Tibial nerve (tissue), 4 donors: ENCODE results near the gene ALK. TPM values are rescaled to one million over a fixed set of nuclear protein-coding genes. Genes with fewer than 3 reads are reported as not detected.

Experiments
- DNase-seq, 2 donors: peaks; one replicate each; pipeline ENCODE4 v3.0.0-alpha.2; 2019; ENCODE audit warnings: low spot score in 2 of 2
- H3K27ac ChIP-seq, 4 donors: fragments of 200-600 bp; sonication (generic) in 3 of 4; one replicate each; pipeline ENCODE4 v1.5.1; 2017 to 2019; ENCODE audit warnings: mild to moderate bottlenecking in 1 of 4
- H3K27me3 ChIP-seq, 2 donors: fragments of 200-600 bp; sonication (generic) in 1 of 2; one replicate each; pipeline versions ENCODE4 v1.5.1 to v1.6.0; 2017 to 2019
- H3K36me3 ChIP-seq, 3 donors: fragments of 200-600 bp; sonication (generic); one replicate each; pipeline ENCODE4 v1.5.1; 2018 to 2019
- H3K4me1 ChIP-seq, 4 donors: fragments of 200-600 bp; sonication (generic) in 3 of 4; one replicate each; pipeline ENCODE4 v1.5.1; 2017 to 2019
- H3K4me3 ChIP-seq, 4 donors: fragments of 200-600 bp; sonication (generic) in 3 of 4; one replicate each; pipeline ENCODE4 v1.5.1; 2017 to 2019; ENCODE audit warnings: mild to moderate bottlenecking in 1 of 4, moderate library complexity in 1 of 4
- H3K9me3 ChIP-seq, 4 donors: fragments of 200-600 bp; sonication (generic) in 3 of 4; one replicate each; pipeline ENCODE4 v1.5.1; 2017 to 2019
- CTCF ChIP-seq, 5 experiments: fragments of 200-600 bp in 3 of 5; fragments of 450-650 bp in 2 of 5; sonication (generic) in 3 of 5; IDR thresholded peaks; one replicate each; pipeline ENCODE4 v1.5.1; 2016 to 2019; ENCODE audit warnings: antibody characterized with exemption in 5 of 5, mild to moderate bottlenecking in 3 of 5, moderate library complexity in 2 of 5
- EP300 ChIP-seq, 2 donors: sonication (generic); formaldehyde crosslinking; IDR thresholded peaks; one replicate each; pipeline ENCODE4 v1.6.1; 2017; ENCODE audit warnings: antibody characterized with exemption in 2 of 2, mild to moderate bottlenecking in 1 of 2
- POLR2A ChIP-seq, 2 donors: fragments of 450-650 bp; IDR thresholded peaks; one replicate each; pipeline ENCODE4 v1.6.1; 2017; ENCODE audit warnings: antibody characterized with exemption in 2 of 2, mild to moderate bottlenecking in 2 of 2, moderate library complexity in 2 of 2
- WGBS, 2 donors: methylation state at CpG; one replicate each; pipeline ENCODE4 v1.1.5; 2018; 5-methylcytosine and 5-hydroxymethylcytosine counted together
- total RNA-seq, 4 donors: library from RNA; depleted of rRNA; stranded (reverse); fragments of >200 nt; gene quantifications; one replicate each; pipeline ENCODE4 v1.1.0, GENCODE V29; 2016

The ALK gene
- total RNA-seq, 4 donors from 2014 or later, result 0.39 to 4.8 (median 0.66) TPM

GRCh38 chr2:29397039-29397438, 524.3 kb downstream of the ALK start:
- no peaks in the 10 kb centered on the region for H3K27me3 ChIP-seq
- DNase-seq, result no peak
- H3K4me3 ChIP-seq, result no peak overlapping the region
- H3K27ac ChIP-seq, result no peak overlapping the region
- WGBS, 2 donors, result 78 to 81% methylated on average over 2 of the region's 2 CpGs
- no peaks in the 10 kb centered on the region for H3K36me3 ChIP-seq
- no peaks in the 10 kb centered on the region for H3K4me1 ChIP-seq
- no peaks in the 10 kb centered on the region for H3K9me3 ChIP-seq
- TF ChIP-seq POLR2A (IDR thresholded peaks at IDR 0.05), result no peak
- TF ChIP-seq EP300 (IDR thresholded peaks at IDR 0.05), result no peak
- no peak for TF ChIP-seq CTCF (IDR thresholded peaks at IDR 0.05)

GRCh38 chr2:29394981-29395350, 526.4 kb downstream of the ALK start:
- no peaks in the 10 kb centered on the region for H3K36me3 ChIP-seq
- 31 to 45% methylated on average over 2 of the region's 2 CpGs for WGBS, 2 donors

GRCh38 chr2:29394311-29394980, 526.9 kb downstream of the ALK start:
- Histone ChIP-seq H3K9me3 (no peaks in the 10 kb centered on the region), H3K4me1 (no peaks in the 10 kb centered on the region), H3K27ac (no peak overlapping the region), H3K27me3 (no peaks in the 10 kb centered on the region), H3K4me3 (no peak overlapping the region), H3K36me3 (no peaks in the 10 kb centered on the region)
- no peak for DNase-seq
- WGBS, 2 donors, result 13 to 21% methylated on average over 1 of the region's 1 CpG
- TF ChIP-seq POLR2A (IDR thresholded peaks at IDR 0.05) (no peak), EP300 (IDR thresholded peaks at IDR 0.05) (no peak)

More at GRCh38 chr2:29394981-29395350, 526.4 kb downstream of the ALK start:
- H3K27ac ChIP-seq, result no peak overlapping the region
- H3K9me3 ChIP-seq, result no peaks in the 10 kb centered on the region
- H3K4me1 ChIP-seq, result no peaks in the 10 kb centered on the region
- no peak overlapping the region for H3K4me3 ChIP-seq
- no peak for DNase-seq
- no peaks in the 10 kb centered on the region for H3K27me3 ChIP-seq
- TF ChIP-seq POLR2A (IDR thresholded peaks at IDR 0.05) (no peak), EP300 (IDR thresholded peaks at IDR 0.05) (no peak), CTCF (IDR thresholded peaks at IDR 0.05) (no peak)

GRCh38 chr2:29393676-29394075, 527.7 kb downstream of the ALK start:
- Histone ChIP-seq H3K36me3 (no peaks in the 10 kb centered on the region), H3K27ac (no peak overlapping the region), H3K27me3 (no peaks in the 10 kb centered on the region), H3K4me3 (no peak overlapping the region), H3K9me3 (no peaks in the 10 kb centered on the region), H3K4me1 (no peaks in the 10 kb centered on the region)
- TF ChIP-seq CTCF (IDR thresholded peaks at IDR 0.05), result no peak
- TF ChIP-seq EP300 (IDR thresholded peaks at IDR 0.05), result no peak
- no peak for TF ChIP-seq POLR2A (IDR thresholded peaks at IDR 0.05)
- no peak for DNase-seq
- 67 to 72% methylated on average over 1 of the region's 1 CpG for WGBS, 2 donors

GRCh38 chr2:29392774-29393173, 528.6 kb downstream of the ALK start:
- Histone ChIP-seq H3K4me1 (no peaks in the 10 kb centered on the region), H3K9me3 (no peaks in the 10 kb centered on the region), H3K27me3 (no peaks in the 10 kb centered on the region), H3K27ac (no peak overlapping the region), H3K4me3 (no peak overlapping the region), H3K36me3 (no peaks in the 10 kb centered on the region)
- TF ChIP-seq EP300 (IDR thresholded peaks at IDR 0.05) (no peak), POLR2A (IDR thresholded peaks at IDR 0.05) (no peak), CTCF (IDR thresholded peaks at IDR 0.05) (no peak)
- 69% methylated on average over 2 of the region's 2 CpGs for WGBS, 2 donors
- DNase-seq, result no peak
